Liver (tissue), 9 donors: Measurements from ENCODE around the gene BTG4. TPM values are rescaled to one million over a fixed set of nuclear protein-coding genes. Genes with fewer than 3 reads are reported as not detected.

ENCODE experiments used
- DNase-seq: peaks from one replicate; pipeline ENCODE4 v3.0.0-alpha.2; 2017; ENCODE audit warnings: low spot score
- H3K27ac ChIP-seq, 2 donors: one replicate each; pipeline ENCODE4 v1.7.0; 2013; ENCODE audit warnings: inconsistent platforms in 2 of 2, low read length in 2 of 2, control low read depth in 1 of 2, low read depth in 1 of 2, mild to moderate bottlenecking in 1 of 2
- H3K27me3 ChIP-seq, 4 donors: one replicate each; pipeline versions ENCODE4 v1.6.1 to v1.7.0; 2013; ENCODE audit warnings: low read length in 3 of 4, inconsistent platforms in 1 of 4, mild to moderate bottlenecking in 1 of 4, moderate library complexity in 1 of 4; ENCODE audit not compliant: control insufficient read depth in 4 of 4, insufficient read depth in 4 of 4
- H3K36me3 ChIP-seq, 4 donors: one replicate each; pipeline versions ENCODE4 v1.6.1 to v1.7.0; 2013; ENCODE audit warnings: low read length in 3 of 4, mild to moderate bottlenecking in 3 of 4, low read depth in 1 of 4, moderate library complexity in 1 of 4; ENCODE audit not compliant: control insufficient read depth in 4 of 4, insufficient read depth in 3 of 4
- H3K4me1 ChIP-seq, 4 donors: one replicate each; pipeline versions ENCODE4 v1.6.1 to v1.7.0; 2013; ENCODE audit warnings: low read length in 3 of 4, mild to moderate bottlenecking in 3 of 4, moderate library complexity in 1 of 4; ENCODE audit not compliant: control insufficient read depth in 4 of 4, insufficient read depth in 4 of 4
- H3K4me3 ChIP-seq, 3 donors: one replicate each; pipeline versions ENCODE4 v1.6.1 to v1.7.0; 2013; ENCODE audit warnings: low read length in 3 of 3, control low read depth in 1 of 3, low read depth in 1 of 3, mild to moderate bottlenecking in 1 of 3
- H3K9ac ChIP-seq, 2 donors: one replicate each; pipeline ENCODE4 v1.7.0; 2013; ENCODE audit warnings: low read length in 2 of 2, mild to moderate bottlenecking in 2 of 2, moderate library complexity in 2 of 2, control low read depth in 1 of 2, low read depth in 1 of 2
- H3K9me3 ChIP-seq, 4 donors: one replicate each; pipeline versions ENCODE4 v1.6.1 to v1.7.0; 2013; ENCODE audit warnings: low read length in 3 of 4; ENCODE audit not compliant: control insufficient read depth in 4 of 4
- ATF3 ChIP-seq: IDR thresholded peaks from 2 replicates; pipeline ENCODE4 v1.6.1; 2016; ENCODE audit warnings: antibody characterized with exemption
- CTCF ChIP-seq: fragments of 150-350 bp; IDR thresholded peaks from 2 replicates; pipeline ENCODE4 v1.5.1; 2017; ENCODE audit warnings: improper control_type of control experiment, low read depth, low read length; ENCODE audit not compliant: missing input control
- EGR1 ChIP-seq, 2 donors: IDR thresholded peaks; 2 replicates each; pipeline ENCODE4 v1.6.1; 2016 to 2018; ENCODE audit warnings: antibody characterized with exemption in 2 of 2, low read depth in 2 of 2
- FOXA1 ChIP-seq: IDR thresholded peaks from 2 replicates; pipeline ENCODE4 v1.6.1; 2016; ENCODE audit warnings: antibody characterized with exemption
- FOXA2 ChIP-seq: IDR thresholded peaks from 2 replicates; pipeline ENCODE4 v1.6.1; 2016; ENCODE audit warnings: antibody characterized with exemption
- GABPA ChIP-seq, 2 donors: IDR thresholded peaks in 1 of 2; conservative IDR thresholded peaks in 1 of 2; 2 replicates each; pipeline ENCODE4 v1.6.1; 2016; ENCODE audit warnings: antibody characterized with exemption in 2 of 2, mild to moderate bottlenecking in 1 of 2, moderate library complexity in 1 of 2
- HNF4A ChIP-seq, 2 donors: conservative IDR thresholded peaks; 2 replicates each; pipeline ENCODE4 v1.6.1; 2016; ENCODE audit warnings: antibody characterized with exemption in 2 of 2, mild to moderate bottlenecking in 2 of 2
- HNF4G ChIP-seq: IDR thresholded peaks from 2 replicates; pipeline ENCODE4 v1.6.1; 2016; ENCODE audit warnings: antibody characterized with exemption
- JUND ChIP-seq, 2 donors: IDR thresholded peaks; 2 replicates each; pipeline ENCODE4 v1.6.1; 2016; ENCODE audit warnings: antibody characterized with exemption in 2 of 2
- MAX ChIP-seq: IDR thresholded peaks from 2 replicates; pipeline ENCODE4 v1.6.1; 2016; ENCODE audit warnings: antibody characterized with exemption
- NR2F2 ChIP-seq: IDR thresholded peaks from 2 replicates; pipeline ENCODE4 v1.6.1; 2016; ENCODE audit warnings: antibody characterized with exemption
- RAD21 ChIP-seq, 2 donors: IDR thresholded peaks; 2 replicates each; pipeline ENCODE4 v1.6.1; 2016; ENCODE audit warnings: antibody characterized with exemption in 2 of 2, mild to moderate bottlenecking in 2 of 2
- REST ChIP-seq: IDR thresholded peaks from 2 replicates; pipeline ENCODE4 v1.6.1; 2016; ENCODE audit warnings: antibody characterized with exemption, mild to moderate bottlenecking
- RXRA ChIP-seq, 2 donors: IDR thresholded peaks; 2 replicates each; pipeline ENCODE4 v1.6.1; 2017 to 2018; ENCODE audit warnings: antibody characterized with exemption in 2 of 2, mild to moderate bottlenecking in 1 of 2
- SP1 ChIP-seq: IDR thresholded peaks from 2 replicates; pipeline ENCODE4 v1.6.1; 2018; ENCODE audit warnings: antibody characterized with exemption, mild to moderate bottlenecking
- TAF1 ChIP-seq: conservative IDR thresholded peaks from 2 replicates; pipeline ENCODE4 v1.6.1; 2016; ENCODE audit warnings: antibody characterized with exemption, mild to moderate bottlenecking
- YY1 ChIP-seq: IDR thresholded peaks from 2 replicates; pipeline ENCODE4 v1.6.1; 2016; ENCODE audit warnings: antibody characterized with exemption, mild to moderate bottlenecking
- ZBTB33 ChIP-seq: IDR thresholded peaks from 2 replicates; pipeline ENCODE4 v1.6.1; 2016; ENCODE audit warnings: antibody characterized with exemption
- WGBS: extraction: QIAGEN DNeasy Blood & Tissue Kit; methylation state at CpG from one replicate; pipeline ENCODE4 v1.1.7; 2013; 5-methylcytosine and 5-hydroxymethylcytosine counted together
- polyA plus RNA-seq, 2 donors: library from polyadenylated mRNA; stranded (reverse) in 1 of 2; unstranded in 1 of 2; fragments of 200-250 nt in 1 of 2; fragments of >200 nt in 1 of 2; fragmentation: Nextera tagmentation in 1 of 2; extraction: Ambion mirVana in 1 of 2; gene quantifications; one replicate each; pipeline versions ENCODE4 v1.2.1 to v1.2.3, GENCODE V29; 2013 to 2015
- total RNA-seq, 2 donors: library from RNA; depleted of rRNA; stranded (reverse); fragments of >200 nt; gene quantifications; one replicate each; pipeline ENCODE4 v1.2.3, GENCODE V29; 2014
- donor health status: healthy.
- donor health status: healthy.
- donor health status: healthy.
- donor health status: healthy.
- donor health status: healthy.

Gene BTG4
- total and polyA plus RNA-seq, 4 donors = not detected

GRCh38 chr11:111476366-111476765 lies 35.8 kb downstream of the BTG4 start:
- Histone ChIP-seq H3K4me3 (no peak overlapping the region), H3K9ac (no peak overlapping the region), H3K36me3 (no peaks in the 10 kb centered on the region), H3K27me3 (no peaks in the 10 kb centered on the region), H3K4me1 (no peaks in the 10 kb centered on the region), H3K9me3 (no peaks in the 10 kb centered on the region), H3K27ac (no peak overlapping the region)
- WGBS = 30% methylated on average over 2 of the region's 2 CpGs
- TF ChIP-seq MAX = no peak
- TF ChIP-seq REST = no peak
- TF ChIP-seq ZBTB33 = no peak
- no peak for TF ChIP-seq HNF4A (conservative IDR thresholded peaks at IDR 0.05)
- TF ChIP-seq RXRA (IDR thresholded peaks at IDR 0.05) = no peak
- no peak for TF ChIP-seq RAD21 (IDR thresholded peaks at IDR 0.05)
- TF ChIP-seq GABPA (IDR thresholded peaks at IDR 0.05 in 1 of 2, conservative IDR thresholded peaks at IDR 0.05 in 1 of 2) = no peak
- TF ChIP-seq FOXA2 = no peak
- no peak for TF ChIP-seq CTCF
- TF ChIP-seq YY1 = no peak
- TF ChIP-seq TAF1 = no peak
- no peak for TF ChIP-seq ATF3
- no peak for TF ChIP-seq SP1
- TF ChIP-seq NR2F2 = no peak
- TF ChIP-seq FOXA1 = no peak
- no peak for TF ChIP-seq EGR1 (IDR thresholded peaks at IDR 0.05; ENCODE audit: low read depth in 2 of 2)
- TF ChIP-seq JUND (IDR thresholded peaks at IDR 0.05) = no peak
- no peak for TF ChIP-seq HNF4G
- DNase-seq = no peak

- no peak overlapping the region for H3K9ac ChIP-seq
- H3K27ac ChIP-seq = no peak overlapping the region
- no peaks in the 10 kb centered on the region for H3K36me3 ChIP-seq
- H3K9me3 ChIP-seq = no peaks in the 10 kb centered on the region
- no peaks in the 10 kb centered on the region for H3K27me3 ChIP-seq
- DNase-seq = no peak
- no peak for TF ChIP-seq TAF1
- TF ChIP-seq JUND (IDR thresholded peaks at IDR 0.05) = no peak
- no peak for TF ChIP-seq EGR1 (IDR thresholded peaks at IDR 0.05; ENCODE audit: low read depth in 2 of 2)
- no peak overlapping the region for H3K4me3 ChIP-seq
- H3K4me1 ChIP-seq = no peaks in the 10 kb centered on the region
Observed at GRCh38 chr11:111474432-111474831, 37.8 kb downstream of the BTG4 start.
